HepG2 (cell line): ENCODE data around the gene RPAP3. TPM values are rescaled to one million over a fixed set of nuclear protein-coding genes. Genes with fewer than 3 reads are reported as not detected.

Experiments
- ATAC-seq: fragments of 200-7000 bp; cut with Tn5 transposase; 3 replicates; pipeline ENCODE4 v1.9.1; 2020; ENCODE audit warnings: mild to moderate bottlenecking, moderate library complexity
- BruUV-seq: library from RNA; stranded (reverse); fragments of 400-500 nt; replicated peaks from 2 replicates; lab custom pipeline; 2021; lab: Mats Ljungman, UMichigan
- CTCF ChIA-PET: fragments of 300-600 bp; formaldehyde crosslinking; extraction: SDS; loops from one replicate; lab custom pipeline; 2021; ENCODE audit warnings: low total read pairs, inconsistent platforms, low intra/inter-chr PET ratio; lab: Yijun Ruan, JAX
- POLR2A ChIA-PET: fragments of 350-600 bp; sonication (Branson Sonifier 250); formaldehyde crosslinking; loops from one replicate; lab custom pipeline; 2020; ENCODE audit warnings: antibody characterized with exemption, inconsistent platforms; lab: Yijun Ruan, JAX
- DNase-seq: peaks from one replicate; pipeline ENCODE4 v3.0.0-alpha.2; 2015; ENCODE audit warnings: low spot score
- FAIRE-seq: peaks from 3 replicates; lab custom pipeline; 2011; peaks lifted over from hg19 to GRCh38; lab: Jason Lieb, UNC
- H2AFZ ChIP-seq: one replicate; pipeline ENCODE4 v1.6.1; 2011; ENCODE audit warnings: low read length, inconsistent platforms
- H3K27ac ChIP-seq: fragments of 300-600 bp; 3 replicates; pipeline ENCODE4 v1.8.0; 2011; ENCODE audit warnings: mixed run types, mild to moderate bottlenecking, mixed read lengths, low read length, inconsistent platforms; ENCODE audit not compliant: insufficient read depth; ENCODE audit errors: extremely low read length
- H3K27me3 ChIP-seq, 2 experiments: fragments of 200-600 bp in 1 of 2; 2 replicates in 1 of 2; 3 replicates in 1 of 2; pipeline versions ENCODE4 v1.6.0 to v1.8.0; 2011; ENCODE audit warnings: low read length in 2 of 2, mild to moderate bottlenecking in 2 of 2, moderate library complexity in 2 of 2, inconsistent platforms in 1 of 2; ENCODE audit not compliant: insufficient read depth in 2 of 2, control insufficient read depth in 1 of 2
- H3K36me3 ChIP-seq, 2 experiments: fragments of 200-600 bp in 1 of 2; replicated peaks in 1 of 2; 2 replicates in 1 of 2; 3 replicates in 1 of 2; pipeline versions ENCODE4 v1.5.1 to v1.8.0; 2011; ENCODE audit warnings: low read length in 2 of 2, inconsistent platforms in 1 of 2; ENCODE audit not compliant: insufficient read depth in 2 of 2, control insufficient read depth in 1 of 2
- H3K4me1 ChIP-seq: 2 replicates; pipeline ENCODE4 v1.5.1; 2012; ENCODE audit warnings: low read length, inconsistent platforms; ENCODE audit not compliant: insufficient read depth
- H3K4me2 ChIP-seq: 2 replicates; pipeline ENCODE4 v1.6.0; 2011; ENCODE audit warnings: low read depth, low read length, inconsistent platforms
- H3K4me3 ChIP-seq, 3 experiments: fragments of 200-600 bp in 1 of 3; sonication (generic), shearing (Covaris generic) in 1 of 3; replicated peaks in 1 of 3; 2 replicates each; pipeline ENCODE4 v1.5.1; 2011 to 2016; ENCODE audit warnings: low read length in 3 of 3, inconsistent platforms in 2 of 3, low read depth in 2 of 3, mild to moderate bottlenecking in 2 of 3, control low read depth in 1 of 3, mixed read lengths in 1 of 3; ENCODE audit not compliant: insufficient read depth in 1 of 3
- H3K79me2 ChIP-seq: one replicate; pipeline ENCODE4 v1.6.1; 2011; ENCODE audit warnings: low read length, inconsistent platforms; ENCODE audit not compliant: insufficient read depth
- H3K9ac ChIP-seq: 2 replicates; pipeline ENCODE4 v1.6.0; 2011; ENCODE audit warnings: mild to moderate bottlenecking, low read depth, low read length, inconsistent platforms; ENCODE audit not compliant: insufficient read depth
- H3K9me3 ChIP-seq: 2 replicates; pipeline ENCODE4 v1.5.1; 2012; ENCODE audit warnings: mild to moderate bottlenecking, low read length
- H4K20me1 ChIP-seq: 2 replicates; pipeline ENCODE4 v1.6.0; 2011; ENCODE audit warnings: inconsistent platforms, mild to moderate bottlenecking, low read length, moderate library complexity; ENCODE audit not compliant: insufficient read depth
- BORCS8-MEF2B ChIP-seq: sonication (generic); formaldehyde crosslinking; IDR thresholded peaks from 2 replicates; pipeline ENCODE4 v1.8.0; 2022; ENCODE audit warnings: mild to moderate bottlenecking, missing genetic modification reagents
- FOSL2 ChIP-seq: sonication (generic); formaldehyde crosslinking; IDR thresholded peaks from 2 replicates; pipeline ENCODE4 v1.4.0; 2020; ENCODE audit warnings: missing genetic modification reagents
- FOXP1 ChIP-seq, 2 experiments: fragments of 450-650 bp in 1 of 2; IDR thresholded peaks; 2 replicates each; pipeline ENCODE4 v1.6.1; 2017 to 2018; ENCODE audit warnings: antibody characterized with exemption in 1 of 2
- MED1 ChIP-seq: sonication (generic); formaldehyde crosslinking; IDR thresholded peaks from 2 replicates; pipeline ENCODE4 v1.4.0; 2020; ENCODE audit warnings: missing genetic modification reagents
- PAWR ChIP-seq: sonication (generic); formaldehyde crosslinking; IDR thresholded peaks from 2 replicates; pipeline ENCODE4 v1.4.0; 2020; ENCODE audit warnings: missing genetic modification reagents, mild to moderate bottlenecking, borderline replicate concordance
- TBX2 ChIP-seq: sonication (generic); formaldehyde crosslinking; IDR thresholded peaks from 2 replicates; pipeline ENCODE4 v1.5.0; 2020; ENCODE audit warnings: missing genetic modification reagents, mild to moderate bottlenecking, borderline replicate concordance
- TCF12 ChIP-seq, 2 experiments: fragments of 450-650 bp in 1 of 2; sonication (generic) in 1 of 2; formaldehyde crosslinking in 1 of 2; IDR thresholded peaks; 2 replicates each; pipeline versions ENCODE4 v1.6.1 to v1.8.0; 2017 to 2022; ENCODE audit warnings: antibody characterized with exemption in 1 of 2, mild to moderate bottlenecking in 1 of 2, missing genetic modification reagents in 1 of 2, moderate library complexity in 1 of 2
- ZNF138 ChIP-seq: sonication (generic); formaldehyde crosslinking; IDR thresholded peaks from 2 replicates; pipeline ENCODE4 v1.5.0; 2020; ENCODE audit warnings: mild to moderate bottlenecking, low read depth, missing genetic modification reagents
- ZNF720 ChIP-seq: sonication (generic); formaldehyde crosslinking; IDR thresholded peaks from 2 replicates; pipeline ENCODE4 v1.4.0; 2020; ENCODE audit warnings: missing genetic modification reagents
- WGBS: methylation state at CpG from one replicate; pipeline ENCODE4 v1.1.6; 2017; ENCODE audit warnings: low lambda C conversion rate; 5-methylcytosine and 5-hydroxymethylcytosine counted together
- in situ Hi-C: cut with HindIII; loops from 2 replicates; pipeline ENCODE4 v1.10.0; 2017; ENCODE audit warnings: low pct_unique_long_range_greater_than_20kb; ENCODE audit not compliant: extremely low pct_ligation_motif_present
- intact Hi-C: fragments of 100-400 bp; cut with micrococcal nuclease; formaldehyde crosslinking; loops from one replicate; pipeline ENCODE4 v1.10.0; 2022; ENCODE audit not compliant: unreplicated experiment
- polyA plus RNA-seq, 8 experiments: library from polyadenylated mRNA; depleted of rRNA in 3 of 8; stranded (reverse) in 7 of 8; unstranded in 1 of 8; fragments of >200 nt; fragmentation: Illumina TruSeq in 4 of 8; extraction: Trizol in 4 of 8; gene quantifications; 2 replicates each; pipeline versions ENCODE4 v1.2.1 to v1.2.3, GENCODE V29; 2011 to 2016; ENCODE audit warnings: low read depth in 4 of 8, missing spikeins in 1 of 8, mixed read lengths in 1 of 8; ENCODE audit not compliant: insufficient read depth in 1 of 8
- total RNA-seq, 5 experiments: library from RNA; depleted of rRNA; stranded (reverse); fragments of >200 nt; fragmentation: Illumina TruSeq; extraction: Trizol; gene quantifications; 2 replicates each; pipeline ENCODE4 v1.2.3, GENCODE V29; 2016; ENCODE audit warnings: low read depth in 1 of 5
- TF ChIP-seq, protein P1 (sequence below), 2 experiments: sonication (generic) in 1 of 2; formaldehyde crosslinking in 1 of 2; IDR thresholded peaks; 2 replicates each; pipeline versions ENCODE4 v1.4.0 to v1.6.1; 2016 to 2020; ENCODE audit warnings: borderline replicate concordance in 1 of 2, low read depth in 1 of 2, mild to moderate bottlenecking in 1 of 2, missing genetic modification reagents in 1 of 2
- TF ChIP-seq, protein P2 (sequence below): sonication (generic); formaldehyde crosslinking; IDR thresholded peaks from 2 replicates; pipeline ENCODE4 v1.4.0; 2020; ENCODE audit warnings: missing genetic modification reagents
- TF ChIP-seq, protein P3 (sequence below): sonication (generic); formaldehyde crosslinking; IDR thresholded peaks from 2 replicates; pipeline ENCODE4 v1.8.1; 2022; ENCODE audit warnings: mild to moderate bottlenecking, missing genetic modification reagents
- TF ChIP-seq, protein P4 (sequence below): sonication (generic); formaldehyde crosslinking; conservative IDR thresholded peaks from 2 replicates; pipeline ENCODE4 v1.4.0; 2020; ENCODE audit warnings: missing genetic modification reagents
- TF ChIP-seq, protein P5 (sequence below): sonication (generic); formaldehyde crosslinking; IDR thresholded peaks from 2 replicates; pipeline ENCODE4 v1.4.0; 2020; ENCODE audit warnings: missing genetic modification reagents, mild to moderate bottlenecking, borderline replicate concordance

RPAP3 gene
- total and polyA plus RNA-seq, 2 of the 13 experiments (the other 11 are each of a cell fraction or from before 2014, with no cell fraction given) = 8.8 to 32.8 TPM

DNA sequence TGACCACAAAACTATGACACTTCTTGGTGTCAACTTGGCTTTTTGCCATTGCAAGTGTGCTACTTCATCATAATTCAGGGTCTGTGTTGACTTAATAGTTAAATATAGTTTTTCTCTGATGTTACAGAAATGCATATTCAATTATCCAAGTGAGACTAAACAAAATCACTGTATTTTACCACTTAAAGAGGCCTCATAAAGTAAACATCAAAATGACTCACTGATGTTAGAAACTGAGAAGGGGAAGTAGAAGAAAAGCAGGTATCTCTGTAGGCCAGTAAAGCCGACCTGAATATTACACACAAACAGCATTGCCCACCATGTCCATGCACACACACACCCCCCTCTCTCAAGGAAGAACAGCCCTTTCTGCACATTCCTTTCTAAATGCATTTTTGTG lies 55.4 kb downstream of the RPAP3 start (continued):
- TF ChIP-seq, protein P1, sequence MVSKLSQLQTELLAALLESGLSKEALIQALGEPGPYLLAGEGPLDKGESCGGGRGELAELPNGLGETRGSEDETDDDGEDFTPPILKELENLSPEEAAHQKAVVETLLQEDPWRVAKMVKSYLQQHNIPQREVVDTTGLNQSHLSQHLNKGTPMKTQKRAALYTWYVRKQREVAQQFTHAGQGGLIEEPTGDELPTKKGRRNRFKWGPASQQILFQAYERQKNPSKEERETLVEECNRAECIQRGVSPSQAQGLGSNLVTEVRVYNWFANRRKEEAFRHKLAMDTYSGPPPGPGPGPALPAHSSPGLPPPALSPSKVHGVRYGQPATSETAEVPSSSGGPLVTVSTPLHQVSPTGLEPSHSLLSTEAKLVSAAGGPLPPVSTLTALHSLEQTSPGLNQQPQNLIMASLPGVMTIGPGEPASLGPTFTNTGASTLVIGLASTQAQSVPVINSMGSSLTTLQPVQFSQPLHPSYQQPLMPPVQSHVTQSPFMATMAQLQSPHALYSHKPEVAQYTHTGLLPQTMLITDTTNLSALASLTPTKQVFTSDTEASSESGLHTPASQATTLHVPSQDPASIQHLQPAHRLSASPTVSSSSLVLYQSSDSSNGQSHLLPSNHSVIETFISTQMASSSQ (IDR thresholded peaks at IDR 0.05; ENCODE audit: low read depth) = no peak
- TF ChIP-seq, protein P1 (CRISPR knock-in tag; IDR thresholded peaks at IDR 0.05; ENCODE audit: borderline replicate concordance) = no peak

DNA sequence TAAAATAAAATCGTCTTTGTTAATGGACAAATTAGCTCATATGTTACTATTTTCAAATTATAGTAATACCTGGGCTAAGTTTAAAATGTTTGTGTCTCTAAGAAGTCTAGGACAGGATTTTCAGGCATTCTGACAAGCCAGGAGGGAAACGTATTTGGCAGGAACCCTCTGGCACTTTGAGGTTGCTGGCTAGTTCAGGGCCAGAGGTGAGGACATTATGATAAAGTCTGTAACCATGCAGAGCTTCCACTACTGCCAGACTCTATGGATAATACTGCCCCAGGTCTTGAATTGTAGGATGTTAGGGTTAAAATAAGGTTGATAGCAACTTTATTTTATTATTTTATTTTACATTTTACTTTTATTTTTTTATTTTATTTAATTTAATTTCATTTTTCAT lies 56.4 kb downstream of the RPAP3 start:
- 56% methylated on average over 2 of the region's 2 CpGs for WGBS
- no peaks in the 10 kb centered on the region for H3K27me3 ChIP-seq
- no peak for FAIRE-seq
- BruUV-seq = no TSS peak
- CTCF ChIA-PET = no interaction called here
- ATAC-seq = no peak
- no peak overlapping the region for H3K4me3 ChIP-seq
- no peak overlapping the region for H2AFZ ChIP-seq
- no peaks in the 10 kb centered on the region for H3K36me3 ChIP-seq
- DNase-seq = no peak
- in situ Hi-C loops = no loop called here
- no peaks in the 10 kb centered on the region for H3K79me2 ChIP-seq
- no peaks in the 10 kb centered on the region for H3K9me3 ChIP-seq
- POLR2A ChIA-PET = no interaction called here
- no peak overlapping the region for H3K4me2 ChIP-seq
- H3K4me1 ChIP-seq = peaks cover 27% of the 10 kb centered on the region
- H3K9ac ChIP-seq = no peak overlapping the region
- H3K27ac ChIP-seq = no peak overlapping the region
- intact Hi-C loops = no loop called here
- no peaks in the 10 kb centered on the region for H4K20me1 ChIP-seq
- TF ChIP-seq TBX2 (CRISPR knock-in tag) (no peak), FOXP1 (IDR thresholded peaks at IDR 0.05) (no peak), FOXP1 (CRISPR knock-in tag; IDR thresholded peaks at IDR 0.05) (no peak), TCF12 (IDR thresholded peaks at IDR 0.05) (no peak), TCF12 (CRISPR knock-in tag; IDR thresholded peaks at IDR 0.05) (no peak), MED1 (no peak), ZNF138 (CRISPR knock-in tag) (no peak), BORCS8-MEF2B (CRISPR knock-in tag) (no peak), ZNF720 (CRISPR knock-in tag) (no peak), PAWR (CRISPR knock-in tag) (no peak), FOSL2 (CRISPR knock-in tag) (no peak)
- TF ChIP-seq, protein P2, sequence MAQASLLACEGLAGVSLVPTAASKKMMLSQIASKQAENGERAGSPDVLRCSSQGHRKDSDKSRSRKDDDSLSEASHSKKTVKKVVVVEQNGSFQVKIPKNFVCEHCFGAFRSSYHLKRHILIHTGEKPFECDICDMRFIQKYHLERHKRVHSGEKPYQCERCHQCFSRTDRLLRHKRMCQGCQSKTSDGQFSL (CRISPR knock-in tag) = no peak
- TF ChIP-seq, protein P3, sequence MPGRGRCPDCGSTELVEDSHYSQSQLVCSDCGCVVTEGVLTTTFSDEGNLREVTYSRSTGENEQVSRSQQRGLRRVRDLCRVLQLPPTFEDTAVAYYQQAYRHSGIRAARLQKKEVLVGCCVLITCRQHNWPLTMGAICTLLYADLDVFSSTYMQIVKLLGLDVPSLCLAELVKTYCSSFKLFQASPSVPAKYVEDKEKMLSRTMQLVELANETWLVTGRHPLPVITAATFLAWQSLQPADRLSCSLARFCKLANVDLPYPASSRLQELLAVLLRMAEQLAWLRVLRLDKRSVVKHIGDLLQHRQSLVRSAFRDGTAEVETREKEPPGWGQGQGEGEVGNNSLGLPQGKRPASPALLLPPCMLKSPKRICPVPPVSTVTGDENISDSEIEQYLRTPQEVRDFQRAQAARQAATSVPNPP (CRISPR knock-in tag) = no peak
- TF ChIP-seq, protein P4, sequence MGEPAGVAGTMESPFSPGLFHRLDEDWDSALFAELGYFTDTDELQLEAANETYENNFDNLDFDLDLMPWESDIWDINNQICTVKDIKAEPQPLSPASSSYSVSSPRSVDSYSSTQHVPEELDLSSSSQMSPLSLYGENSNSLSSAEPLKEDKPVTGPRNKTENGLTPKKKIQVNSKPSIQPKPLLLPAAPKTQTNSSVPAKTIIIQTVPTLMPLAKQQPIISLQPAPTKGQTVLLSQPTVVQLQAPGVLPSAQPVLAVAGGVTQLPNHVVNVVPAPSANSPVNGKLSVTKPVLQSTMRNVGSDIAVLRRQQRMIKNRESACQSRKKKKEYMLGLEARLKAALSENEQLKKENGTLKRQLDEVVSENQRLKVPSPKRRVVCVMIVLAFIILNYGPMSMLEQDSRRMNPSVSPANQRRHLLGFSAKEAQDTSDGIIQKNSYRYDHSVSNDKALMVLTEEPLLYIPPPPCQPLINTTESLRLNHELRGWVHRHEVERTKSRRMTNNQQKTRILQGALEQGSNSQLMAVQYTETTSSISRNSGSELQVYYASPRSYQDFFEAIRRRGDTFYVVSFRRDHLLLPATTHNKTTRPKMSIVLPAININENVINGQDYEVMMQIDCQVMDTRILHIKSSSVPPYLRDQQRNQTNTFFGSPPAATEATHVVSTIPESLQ (CRISPR knock-in tag) = no peak
- TF ChIP-seq, protein P5, sequence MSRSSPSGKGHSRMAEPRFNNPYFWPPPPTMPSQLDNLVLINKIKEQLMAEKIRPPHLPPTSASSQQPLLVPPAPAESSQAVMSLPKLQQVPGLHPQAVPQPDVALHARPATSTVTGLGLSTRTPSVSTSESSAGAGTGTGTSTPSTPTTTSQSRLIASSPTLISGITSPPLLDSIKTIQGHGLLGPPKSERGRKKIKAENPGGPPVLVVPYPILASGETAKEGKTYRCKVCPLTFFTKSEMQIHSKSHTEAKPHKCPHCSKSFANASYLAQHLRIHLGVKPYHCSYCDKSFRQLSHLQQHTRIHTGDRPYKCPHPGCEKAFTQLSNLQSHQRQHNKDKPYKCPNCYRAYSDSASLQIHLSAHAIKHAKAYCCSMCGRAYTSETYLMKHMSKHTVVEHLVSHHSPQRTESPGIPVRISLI = no peak
